GM12892 (cell line): ENCODE results near the gene RBBP7.

Experiments
- POLR2A ChIP-seq: IDR thresholded peaks from 2 replicates; pipeline ENCODE4 v1.6.1; 2011; ENCODE audit warnings: low read depth, low read length, control low read depth
- POLR2AphosphoS5 ChIP-seq: IDR thresholded peaks from 2 replicates; pipeline ENCODE4 v1.6.1; 2011; ENCODE audit warnings: low read depth, low read length, control low read depth
- TAF1 ChIP-seq: IDR thresholded peaks from 2 replicates; pipeline ENCODE4 v1.6.1; 2011; ENCODE audit warnings: low read depth, mild to moderate bottlenecking, control low read depth, low read length, borderline replicate concordance

- TF ChIP-seq POLR2AphosphoS5 (no peak), POLR2A (no peak), TAF1 (no peak)
These were observed 72.8 kb downstream of the RBBP7 start for GRCh38 chrX:16797358-16797757.
